Posterior cingulate gyrus (tissue), 11 donors: Measurements from ENCODE around the gene EYS.

ENCODE experiments used
- DNase-seq, 10 donors: peaks; one replicate each; pipeline versions ENCODE4 v3.0.0 to v3.0.0-alpha.2; 2020 to 2021; ENCODE audit warnings: mixed read lengths in 3 of 10
- intact Hi-C: fragments of 100-400 bp; cut with DNase I; formaldehyde crosslinking; loops from one replicate; pipeline ENCODE4 v1.15.1; 2023

EYS gene

DNA sequence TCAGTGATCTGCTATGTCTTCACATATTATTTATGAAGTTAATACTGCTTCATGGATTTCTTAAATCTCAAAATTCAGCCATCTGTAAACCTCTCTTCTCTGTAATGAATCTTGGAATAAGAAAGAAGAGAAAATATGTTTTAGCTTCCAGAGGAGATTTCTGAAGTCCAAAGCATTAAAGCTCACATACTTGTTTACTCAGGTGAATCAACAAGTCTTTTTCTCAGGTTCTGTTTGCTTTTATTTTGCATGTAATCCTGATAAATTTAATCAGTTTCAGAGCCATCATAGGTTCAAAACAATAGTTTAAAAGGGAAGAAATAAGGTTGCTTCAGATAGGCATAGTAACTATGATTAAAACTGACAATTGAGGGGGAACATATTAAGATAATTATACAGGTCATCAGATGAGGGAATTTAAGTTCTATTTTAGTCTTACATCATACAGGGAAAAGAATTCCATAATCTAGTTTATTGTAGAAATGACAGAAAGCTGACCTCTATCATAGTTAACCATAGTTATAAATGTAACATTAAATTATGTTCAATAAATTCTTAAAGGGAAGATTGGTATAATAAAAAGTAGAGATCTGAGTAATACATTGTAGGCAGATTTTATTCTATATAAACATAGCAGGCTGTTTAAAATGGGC is 716.2 kb downstream of the EYS start:
- DNase-seq, result no peak
- intact Hi-C loops, result no loop called here

DNA sequence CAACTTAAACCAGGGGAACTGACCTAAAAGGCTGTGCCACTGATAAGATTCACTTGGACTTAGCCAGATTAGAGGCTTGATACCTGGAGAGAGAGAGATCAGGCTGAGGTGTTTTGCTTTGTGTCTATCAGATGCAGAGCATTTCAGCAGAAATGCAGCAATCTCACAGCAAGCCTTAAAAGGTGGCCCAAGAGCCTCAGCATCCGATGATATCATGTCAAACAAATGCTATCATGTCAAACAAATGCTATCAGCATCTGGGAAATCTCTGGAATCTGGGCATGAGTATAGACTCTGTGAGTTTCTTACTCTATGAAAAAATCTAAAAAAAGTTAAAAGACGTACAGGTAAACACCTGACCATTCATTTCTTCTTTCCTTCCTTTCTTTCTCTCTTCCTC is 718.9 kb downstream of the EYS start:
- DNase-seq, result no peak

DNA sequence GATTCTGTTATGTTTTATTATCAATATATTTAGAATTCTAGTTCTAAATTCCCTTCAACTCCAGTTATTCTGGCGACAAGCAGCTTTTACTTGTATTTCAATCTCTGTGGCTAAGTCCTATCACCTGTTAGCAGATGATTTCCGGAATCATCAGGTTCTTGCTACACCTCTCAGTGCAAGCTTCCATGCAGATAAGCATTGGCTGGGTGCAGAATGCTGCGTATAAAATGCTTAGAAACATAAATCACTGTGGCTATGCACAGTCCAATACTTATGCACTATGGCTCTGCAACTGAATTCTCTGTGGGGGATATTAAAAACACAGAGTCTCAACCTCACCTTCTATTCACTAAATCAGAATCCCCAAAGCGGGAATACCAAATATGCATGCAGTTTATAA is 720.0 kb downstream of the EYS start:
- no peak for DNase-seq
- intact Hi-C loops, result no loop called here

More for the DNA sequence above, 718.9 kb downstream of the EYS start:
- intact Hi-C loops, result no loop called here

DNA sequence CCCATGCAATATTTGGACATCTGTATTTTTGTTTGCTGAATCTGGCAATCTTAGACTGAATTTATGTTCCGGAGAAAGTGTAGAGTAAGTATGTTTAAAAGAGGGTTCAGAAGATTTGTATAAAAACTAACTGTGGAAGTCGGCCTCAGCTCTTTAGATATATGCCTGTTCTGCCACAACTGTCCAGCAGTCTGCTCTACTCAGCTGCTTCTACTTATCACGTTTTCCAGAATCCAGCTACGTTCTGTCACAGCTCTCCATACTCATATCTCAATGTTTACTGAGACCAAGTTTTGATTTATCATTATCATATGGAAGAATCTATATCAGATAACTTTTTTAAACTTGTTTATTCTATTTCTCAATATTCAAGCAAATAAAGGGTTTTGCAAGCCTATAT is 721.3 kb downstream of the EYS start:
- intact Hi-C loops, result no loop called here
- no peak for DNase-seq

DNA sequence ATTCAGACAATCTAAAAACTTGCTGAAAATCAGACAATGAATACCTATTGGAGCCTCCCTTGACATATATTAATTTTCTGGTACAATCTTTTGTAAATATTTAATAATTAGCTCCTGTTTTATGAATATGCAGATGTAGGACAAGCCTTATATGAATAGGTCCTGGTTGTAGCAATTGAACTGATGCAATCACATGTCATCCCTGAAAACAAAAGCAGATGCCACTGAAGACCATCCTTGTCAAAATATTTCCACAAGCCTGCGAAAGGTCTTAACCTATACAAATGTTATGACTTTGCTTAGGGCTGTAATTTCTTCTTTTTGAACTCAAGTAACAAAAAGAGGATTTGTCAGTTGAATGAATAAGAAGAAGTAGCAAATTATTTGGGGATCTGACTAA is 722.1 kb downstream of the EYS start:
- intact Hi-C loops, result no loop called here
- DNase-seq, result no peak

DNA sequence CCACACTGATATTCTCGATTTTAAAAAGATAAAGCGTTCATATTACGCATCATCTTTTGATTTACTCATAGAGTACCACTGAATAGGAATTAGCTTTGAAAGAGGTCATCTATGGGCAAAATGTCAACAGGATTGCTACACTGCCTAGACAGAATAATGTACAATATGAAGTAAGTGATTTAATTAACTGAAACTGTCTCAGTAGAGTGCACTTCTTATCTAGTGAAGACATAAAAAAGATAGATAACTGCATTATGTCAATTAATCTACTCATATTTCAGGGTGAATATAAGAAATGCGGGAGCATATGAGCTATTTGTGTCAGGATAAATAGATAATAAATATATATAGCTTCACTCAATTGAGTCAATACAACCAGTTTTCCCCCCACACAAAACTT is 723.9 kb downstream of the EYS start:
- DNase-seq, result no peak
- intact Hi-C loops, result no loop called here

DNA sequence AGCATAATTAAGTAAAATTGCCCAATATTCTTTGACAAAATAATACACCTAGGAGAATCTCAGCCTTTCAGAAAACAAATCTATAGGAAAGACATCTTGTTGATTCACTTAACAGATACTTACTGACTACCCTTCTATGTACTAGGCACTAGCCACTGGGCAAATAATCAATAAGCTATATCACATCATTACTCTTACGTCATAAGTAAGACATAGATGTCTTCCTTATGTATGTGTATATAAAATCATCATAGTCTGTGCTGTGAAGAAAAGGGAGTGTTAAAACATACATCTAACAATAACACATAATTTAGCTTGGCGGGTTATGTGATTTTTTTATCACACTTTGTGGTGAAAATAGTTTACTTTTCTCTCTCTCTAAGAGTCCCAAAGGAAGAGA is 733.9 kb downstream of the EYS start:
- no peak for DNase-seq
- intact Hi-C loops, result no loop called here

DNA sequence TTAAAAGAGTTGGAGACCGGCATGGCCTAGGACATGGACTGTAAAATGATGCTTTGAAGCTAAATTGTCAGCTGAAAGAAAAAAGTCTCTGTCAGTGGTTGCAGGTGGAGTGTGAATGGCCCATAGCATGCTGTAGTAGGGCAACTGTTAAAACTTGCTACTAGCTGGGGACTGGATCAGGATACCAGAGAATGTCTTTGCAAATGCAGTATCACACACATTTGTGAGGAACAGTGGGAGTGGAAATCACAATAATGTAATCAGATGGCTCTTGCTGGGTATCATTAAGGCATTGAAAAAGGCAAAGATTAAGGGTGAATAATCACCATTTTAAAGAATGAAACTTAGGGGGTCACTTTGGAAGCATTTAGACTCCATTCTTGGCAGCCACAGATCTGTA is 737.9 kb downstream of the EYS start:
- intact Hi-C loops, result no loop called here
- DNase-seq, result no peak

DNA sequence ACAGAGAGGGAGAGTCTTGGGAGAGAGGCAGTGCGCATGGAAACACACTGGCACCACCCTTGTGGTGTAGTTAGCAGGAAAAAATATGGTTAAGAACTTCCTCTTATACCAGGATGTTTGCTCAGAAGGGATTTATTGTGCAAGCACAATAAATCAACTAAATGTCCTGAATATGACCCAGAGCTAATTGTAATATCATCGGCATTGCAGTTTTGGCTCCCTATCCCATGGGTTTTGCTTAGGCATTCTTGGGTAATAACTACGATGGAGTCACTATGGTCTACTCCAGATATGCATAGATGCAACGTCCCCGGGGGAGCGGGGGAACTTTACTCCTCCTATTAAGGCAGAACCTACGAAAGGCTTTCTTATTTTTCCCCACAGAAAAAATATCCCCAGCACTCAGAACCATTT is 751.6 kb downstream of the EYS start:
- DNase-seq, result no peak
- intact Hi-C loops, result no loop called here

DNA sequence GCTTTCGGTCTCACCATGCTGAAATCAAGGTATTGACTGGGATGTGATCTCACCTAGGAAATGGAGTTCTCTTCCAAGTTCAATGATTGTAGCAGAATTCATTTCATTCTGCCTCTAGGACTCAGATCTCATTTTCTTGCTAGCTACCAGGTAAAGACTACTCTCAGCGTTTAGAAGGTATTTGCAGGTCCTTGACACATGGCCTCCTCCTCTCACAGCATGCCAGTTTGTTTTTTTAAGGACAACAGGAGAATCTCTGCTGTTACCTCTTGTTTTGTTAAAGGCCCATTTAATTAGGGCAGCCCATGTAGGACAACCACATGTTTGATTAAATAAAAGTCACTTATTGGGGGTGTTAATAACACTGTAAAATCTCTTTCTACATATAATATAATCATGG is 757.8 kb downstream of the EYS start:
- DNase-seq, result no peak
- intact Hi-C loops, result no loop called here

DNA sequence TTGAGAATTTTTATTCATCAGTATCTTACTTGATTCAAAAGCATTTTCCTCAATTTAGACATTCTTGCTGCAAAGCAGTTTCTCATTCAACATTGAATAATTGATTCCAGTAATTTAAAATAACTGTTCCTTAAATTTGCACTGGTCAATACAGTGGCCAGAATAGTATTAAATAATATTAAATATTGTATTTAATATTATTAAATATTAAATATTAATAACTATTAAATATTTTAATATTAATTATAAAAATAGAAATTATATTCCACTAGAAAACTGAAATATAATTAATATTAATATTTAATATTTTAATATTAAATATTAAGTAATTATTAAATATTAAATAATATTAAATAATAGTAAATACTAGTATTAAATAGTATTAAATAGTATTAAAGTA is 758.8 kb downstream of the EYS start:
- intact Hi-C loops, result no loop called here
- no peak for DNase-seq

DNA sequence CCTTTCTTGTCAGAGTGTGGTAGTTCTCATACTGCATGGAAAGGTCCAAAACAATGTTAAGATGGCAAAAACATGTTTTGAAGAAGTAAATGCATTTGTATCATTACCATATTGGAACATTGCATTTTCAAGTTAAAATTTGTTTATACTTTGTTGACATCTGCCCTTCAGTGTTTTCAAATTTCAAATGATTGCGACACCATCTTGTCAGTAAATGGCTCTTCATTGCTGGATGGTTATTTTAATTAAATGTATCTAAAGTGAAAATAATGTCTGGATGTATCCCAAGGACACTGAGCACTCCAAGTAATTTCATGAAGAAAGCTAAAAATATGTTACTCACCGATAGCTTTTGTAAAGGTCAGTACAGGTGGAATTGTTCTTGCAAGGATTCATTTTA is 761.6 kb downstream of the EYS start:
- intact Hi-C loops, result no loop called here
- DNase-seq, result no peak

DNA sequence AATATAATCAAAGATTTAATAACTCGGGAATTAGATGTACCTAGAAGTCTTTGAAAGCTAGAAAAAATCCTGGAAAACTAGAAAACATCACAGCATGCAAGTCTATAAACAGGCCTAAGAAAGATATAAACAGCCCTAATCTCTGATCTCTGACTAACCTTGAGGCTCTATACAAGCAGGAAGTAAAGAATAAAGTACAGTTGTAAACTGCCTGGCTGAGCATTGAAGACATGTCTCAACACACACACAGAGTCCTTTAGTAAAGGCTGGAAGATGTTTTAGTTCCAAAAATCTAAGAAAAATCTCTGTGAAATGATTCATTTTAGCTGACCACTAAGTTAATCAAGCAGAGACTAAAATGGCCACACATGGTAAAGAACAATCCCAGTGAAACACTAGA is 774.5 kb downstream of the EYS start:
- DNase-seq, result no peak
- intact Hi-C loops, result no loop called here

DNA sequence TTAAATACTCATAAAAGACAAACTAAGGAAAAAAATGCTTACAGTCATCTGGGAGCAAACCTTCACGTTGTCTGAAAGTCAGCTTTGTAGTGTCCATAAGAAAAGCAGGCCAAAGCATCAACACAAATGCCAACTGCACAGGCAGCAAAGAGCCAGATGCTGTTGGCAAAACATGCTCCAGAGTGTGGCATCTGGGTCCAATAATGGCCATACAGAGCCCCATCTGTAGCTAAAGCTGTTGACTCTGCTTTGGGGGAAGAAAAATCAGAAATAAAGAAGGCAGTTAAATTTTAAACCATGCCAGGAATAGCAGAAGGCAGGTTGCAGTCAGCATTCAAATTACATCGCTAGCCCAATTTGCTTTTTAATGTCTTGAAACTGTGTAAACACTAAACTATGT is 776.3 kb downstream of the EYS start:
- DNase-seq, result no peak
- intact Hi-C loops, result no loop called here

DNA sequence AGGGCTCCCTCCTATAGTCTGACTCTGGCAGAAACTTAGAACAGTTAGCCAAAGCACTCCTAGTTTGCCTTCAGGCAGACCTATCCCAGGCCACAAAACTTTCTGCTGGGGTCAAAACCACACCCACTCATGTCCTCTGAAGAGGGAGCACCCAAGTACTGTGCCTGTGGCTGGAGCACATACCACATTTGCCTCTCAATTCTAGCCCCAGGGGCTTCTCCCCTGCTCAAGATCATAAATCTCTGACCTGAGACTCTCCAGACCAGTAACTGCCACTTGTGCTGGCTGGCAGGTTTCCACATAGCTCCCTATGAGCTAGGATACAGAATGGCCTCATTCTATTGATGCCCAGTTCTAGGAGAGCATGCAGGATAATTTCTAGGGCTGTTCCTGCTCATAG is 781.0 kb downstream of the EYS start:
- intact Hi-C loops, result no loop called here
- no peak for DNase-seq

DNA sequence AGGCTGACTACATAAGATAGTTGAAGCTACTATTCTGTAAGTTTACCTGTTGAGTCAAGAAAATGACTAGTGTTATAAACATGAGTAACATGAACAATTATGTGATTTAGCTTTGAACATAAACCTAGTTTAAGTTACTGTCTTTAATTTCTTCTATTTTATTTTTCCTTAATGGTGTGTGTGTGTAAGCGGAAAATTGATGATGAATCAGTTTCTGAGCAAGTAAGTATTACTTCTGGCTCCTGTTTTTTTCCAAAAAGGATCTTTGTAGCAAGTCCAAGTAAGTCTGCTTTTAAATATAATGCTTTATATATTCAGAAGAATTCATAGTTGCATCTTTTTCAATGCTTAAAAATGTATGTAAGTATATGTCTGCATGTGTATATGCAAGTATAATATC is 786.8 kb downstream of the EYS start:
- intact Hi-C loops, result no loop called here
- DNase-seq, result no peak

DNA sequence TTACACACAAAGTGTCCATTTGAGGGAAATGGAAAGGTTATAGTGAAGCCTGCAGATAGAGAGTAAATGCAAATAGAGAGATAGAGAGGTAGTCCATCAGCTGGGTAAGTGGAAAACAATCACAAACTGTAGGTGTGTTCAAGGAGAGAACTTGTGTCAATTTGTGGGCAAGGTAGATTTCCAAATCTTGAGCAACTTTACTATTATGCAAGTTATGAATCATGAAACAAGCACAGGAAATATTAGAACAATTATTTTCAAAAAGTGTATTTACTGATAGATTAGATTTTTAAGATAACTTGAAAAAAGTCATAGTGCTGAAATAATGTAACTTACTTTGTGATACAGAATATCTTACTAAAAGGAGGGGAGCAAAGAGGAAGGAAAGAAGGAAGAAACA is 792.9 kb downstream of the EYS start:
- intact Hi-C loops, result no loop called here
- no peak for DNase-seq

DNA sequence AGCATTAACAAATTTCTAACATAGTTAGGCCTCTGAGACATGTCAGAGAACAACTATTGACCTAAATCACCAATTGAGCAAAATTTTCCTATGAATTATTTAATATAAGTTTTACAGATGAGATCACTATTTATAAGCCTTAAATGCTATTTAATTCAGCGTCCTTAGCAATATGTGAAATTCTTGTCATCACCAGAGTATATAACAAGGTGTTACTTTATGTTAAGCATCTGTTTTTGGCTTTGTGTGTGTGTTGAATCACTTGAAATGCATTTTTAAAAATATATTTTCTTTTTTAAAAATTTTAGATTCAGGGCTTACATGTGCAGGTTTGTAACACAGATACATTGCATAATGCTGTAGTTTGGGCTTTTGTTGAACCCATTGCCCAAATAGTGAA is 794.1 kb downstream of the EYS start:
- intact Hi-C loops, result no loop called here
- DNase-seq, result no peak

DNA sequence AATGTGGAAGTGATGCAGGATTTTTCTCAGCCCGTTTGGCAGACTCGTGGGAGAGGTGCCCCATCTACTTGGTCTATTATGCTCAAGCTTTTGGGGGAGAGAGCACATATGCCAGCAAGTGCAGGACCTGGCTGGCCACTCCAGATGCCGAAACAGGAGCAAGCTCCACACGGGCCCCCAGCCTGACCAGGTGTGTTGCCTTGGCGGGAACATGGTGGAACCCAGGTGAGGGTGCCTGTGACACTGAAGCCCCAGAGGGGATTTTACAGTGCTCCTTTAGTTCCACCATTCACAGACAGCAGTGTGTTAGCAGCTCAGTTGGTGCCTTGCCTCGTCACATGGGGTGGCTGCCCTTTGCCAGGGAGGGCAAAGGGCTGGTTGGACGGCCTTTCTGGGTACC is 798.9 kb downstream of the EYS start:
- intact Hi-C loops, result no loop called here

DNA sequence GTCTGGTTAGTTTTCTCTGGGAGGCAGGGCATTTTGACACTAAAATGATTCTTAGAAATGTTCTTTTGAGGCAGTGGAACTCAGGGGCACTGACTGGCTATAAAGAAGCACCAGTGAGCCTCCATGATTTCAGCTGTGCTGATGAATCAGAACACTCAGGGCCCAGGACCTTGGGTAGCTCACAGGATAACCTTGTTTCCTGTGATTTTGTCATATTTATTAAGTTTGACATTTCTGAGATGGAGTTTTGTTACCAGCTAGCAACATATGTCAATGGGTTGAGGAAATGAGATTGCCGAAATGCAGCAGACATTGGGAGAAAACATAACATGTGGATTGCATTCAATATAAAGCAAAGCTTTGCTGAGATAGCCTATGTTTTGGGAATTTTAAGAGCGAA is 802.4 kb downstream of the EYS start:
- DNase-seq, result no peak
- intact Hi-C loops, result no loop called here

More for the DNA sequence above, 798.9 kb downstream of the EYS start:
- peak in 2 of 10 donors; percentile 63 to 67 for DNase-seq

DNA sequence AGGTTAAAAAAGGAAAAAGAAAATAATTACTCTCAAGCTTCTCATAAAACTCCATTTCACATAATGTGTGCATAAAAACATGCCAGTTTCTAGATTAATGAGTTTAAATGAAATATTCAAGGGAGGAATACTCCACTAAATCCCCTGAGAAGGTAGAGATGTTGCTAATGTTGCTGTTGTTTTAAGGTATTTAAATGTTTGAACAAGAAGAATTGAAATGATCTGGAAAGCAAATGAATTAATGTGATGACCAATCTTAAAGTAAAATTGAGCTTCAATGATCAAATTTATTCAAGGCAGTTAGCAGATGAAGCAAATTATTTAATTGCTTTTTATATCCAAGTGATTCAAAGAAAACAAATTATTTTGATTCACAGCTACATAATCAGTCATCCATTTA is 804.4 kb downstream of the EYS start:
- intact Hi-C loops, result no loop called here
- no peak for DNase-seq

DNA sequence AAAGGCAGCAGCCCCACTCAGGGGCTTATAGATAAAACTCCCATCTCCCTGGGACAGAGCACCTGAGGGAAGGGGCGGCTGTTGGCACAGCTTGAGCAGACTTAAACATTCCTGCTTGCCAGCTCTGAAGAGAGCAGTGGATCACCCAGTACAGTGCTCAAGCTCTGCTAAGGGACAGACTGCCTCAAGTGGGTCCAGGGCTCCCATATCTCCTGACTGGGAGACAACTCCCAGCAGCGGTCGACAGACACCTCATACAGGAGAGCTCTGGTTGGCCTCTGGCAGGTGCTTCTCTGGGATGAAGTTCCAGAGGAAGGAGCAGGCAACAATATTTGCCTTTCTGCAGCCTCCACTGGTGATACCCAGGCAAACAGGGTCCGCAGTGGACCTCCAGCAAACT is 810.1 kb downstream of the EYS start:
- peak in 1 of 10 donors; percentile 16 for DNase-seq
- intact Hi-C loops, result no loop called here

DNA sequence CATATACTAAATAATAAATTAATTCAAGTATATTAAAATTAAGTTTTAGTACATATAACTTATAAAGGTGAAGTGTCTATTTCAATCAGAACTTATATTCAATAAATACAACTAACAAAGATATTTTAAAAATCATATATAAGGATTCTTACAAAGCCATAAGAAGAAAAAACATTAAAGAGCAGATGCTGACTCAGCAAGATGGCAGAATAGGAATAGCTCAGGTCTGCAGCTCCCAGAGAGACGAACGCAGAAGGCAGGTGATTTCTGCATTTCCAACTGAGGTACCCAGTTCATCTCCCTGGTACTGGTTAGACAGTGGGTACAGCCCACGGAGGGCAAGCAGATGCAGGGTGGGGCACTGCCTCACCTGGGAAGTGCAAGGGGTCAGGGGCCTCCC is 811.1 kb downstream of the EYS start:
- intact Hi-C loops, result no loop called here
- peak in 2 of 10 donors; percentile 16 to 21 for DNase-seq
